Nephron (organoid): ENCODE results near the gene ZEB2.

Experiments
- H3K27ac Mint-ChIP-seq, 3 experiments: 2 replicates each; pipeline ENCODE4 v1.8.0; 2020; ENCODE audit warnings: mixed read lengths in 3 of 3, mild to moderate bottlenecking in 2 of 3, moderate library complexity in 1 of 3
- H3K27me3 Mint-ChIP-seq: 2 replicates; pipeline ENCODE4 v1.8.0; 2021; ENCODE audit warnings: low read depth, mild to moderate bottlenecking, moderate library complexity, mixed read lengths
- H3K36me3 Mint-ChIP-seq: 2 replicates; pipeline ENCODE4 v1.8.0; 2020; ENCODE audit warnings: low read depth, mixed read lengths
- H3K4me1 Mint-ChIP-seq: 2 replicates; pipeline ENCODE4 v1.8.0; 2020; ENCODE audit warnings: mixed read lengths
- H3K4me3 Mint-ChIP-seq, 3 experiments: 2 replicates each; pipeline ENCODE4 v1.8.0; 2020; ENCODE audit warnings: mild to moderate bottlenecking in 3 of 3, mixed read lengths in 3 of 3, moderate library complexity in 2 of 3
- H3K9me3 Mint-ChIP-seq: 2 replicates; pipeline ENCODE4 v1.8.0; 2020; ENCODE audit warnings: mixed read lengths
- TF ChIP-seq, protein P1 (sequence below), 3 experiments: fragments of 200-600 bp; sonication (generic); IDR thresholded peaks; one replicate each; pipeline ENCODE4 v1.5.0; 2021; ENCODE audit warnings: antibody characterized with exemption in 3 of 3; ENCODE audit not compliant: unreplicated experiment in 3 of 3

Gene ZEB2

DNA sequence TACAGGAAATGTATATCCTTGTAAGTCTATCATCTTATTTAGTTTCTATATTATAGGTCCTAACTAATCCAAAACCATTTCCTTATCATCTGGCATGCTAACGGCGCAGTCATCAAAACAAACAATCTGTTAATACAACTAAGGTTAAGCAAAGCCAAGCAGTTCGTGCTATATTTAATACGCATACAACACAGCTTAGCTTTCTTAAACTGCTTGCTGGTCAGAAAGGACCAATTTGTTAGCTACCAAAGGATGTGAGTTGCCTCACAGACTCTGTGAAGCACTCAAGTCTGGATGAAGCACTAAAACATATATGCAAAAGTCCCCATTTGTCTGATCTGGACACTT lies 67.0 kb downstream of the ZEB2 start:
- no peaks in the 10 kb centered on the region for H3K27me3 Mint-ChIP-seq
- peaks cover 4% of the 10 kb centered on the region for H3K36me3 Mint-ChIP-seq
- peak overlapping the region; percentile 91 to 95 (median 93) for H3K27ac Mint-ChIP-seq
- no peaks in the 10 kb centered on the region for H3K9me3 Mint-ChIP-seq
- peaks cover 87% of the 10 kb centered on the region for H3K4me1 Mint-ChIP-seq
- peak overlapping the region; percentile 69 to 80 (median 70) for H3K4me3 Mint-ChIP-seq
- TF ChIP-seq, protein P1, sequence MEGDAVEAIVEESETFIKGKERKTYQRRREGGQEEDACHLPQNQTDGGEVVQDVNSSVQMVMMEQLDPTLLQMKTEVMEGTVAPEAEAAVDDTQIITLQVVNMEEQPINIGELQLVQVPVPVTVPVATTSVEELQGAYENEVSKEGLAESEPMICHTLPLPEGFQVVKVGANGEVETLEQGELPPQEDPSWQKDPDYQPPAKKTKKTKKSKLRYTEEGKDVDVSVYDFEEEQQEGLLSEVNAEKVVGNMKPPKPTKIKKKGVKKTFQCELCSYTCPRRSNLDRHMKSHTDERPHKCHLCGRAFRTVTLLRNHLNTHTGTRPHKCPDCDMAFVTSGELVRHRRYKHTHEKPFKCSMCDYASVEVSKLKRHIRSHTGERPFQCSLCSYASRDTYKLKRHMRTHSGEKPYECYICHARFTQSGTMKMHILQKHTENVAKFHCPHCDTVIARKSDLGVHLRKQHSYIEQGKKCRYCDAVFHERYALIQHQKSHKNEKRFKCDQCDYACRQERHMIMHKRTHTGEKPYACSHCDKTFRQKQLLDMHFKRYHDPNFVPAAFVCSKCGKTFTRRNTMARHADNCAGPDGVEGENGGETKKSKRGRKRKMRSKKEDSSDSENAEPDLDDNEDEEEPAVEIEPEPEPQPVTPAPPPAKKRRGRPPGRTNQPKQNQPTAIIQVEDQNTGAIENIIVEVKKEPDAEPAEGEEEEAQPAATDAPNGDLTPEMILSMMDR (IDR thresholded peaks at IDR 0.05; ENCODE audit: unreplicated experiment in 3 of 3) = no peak

DNA sequence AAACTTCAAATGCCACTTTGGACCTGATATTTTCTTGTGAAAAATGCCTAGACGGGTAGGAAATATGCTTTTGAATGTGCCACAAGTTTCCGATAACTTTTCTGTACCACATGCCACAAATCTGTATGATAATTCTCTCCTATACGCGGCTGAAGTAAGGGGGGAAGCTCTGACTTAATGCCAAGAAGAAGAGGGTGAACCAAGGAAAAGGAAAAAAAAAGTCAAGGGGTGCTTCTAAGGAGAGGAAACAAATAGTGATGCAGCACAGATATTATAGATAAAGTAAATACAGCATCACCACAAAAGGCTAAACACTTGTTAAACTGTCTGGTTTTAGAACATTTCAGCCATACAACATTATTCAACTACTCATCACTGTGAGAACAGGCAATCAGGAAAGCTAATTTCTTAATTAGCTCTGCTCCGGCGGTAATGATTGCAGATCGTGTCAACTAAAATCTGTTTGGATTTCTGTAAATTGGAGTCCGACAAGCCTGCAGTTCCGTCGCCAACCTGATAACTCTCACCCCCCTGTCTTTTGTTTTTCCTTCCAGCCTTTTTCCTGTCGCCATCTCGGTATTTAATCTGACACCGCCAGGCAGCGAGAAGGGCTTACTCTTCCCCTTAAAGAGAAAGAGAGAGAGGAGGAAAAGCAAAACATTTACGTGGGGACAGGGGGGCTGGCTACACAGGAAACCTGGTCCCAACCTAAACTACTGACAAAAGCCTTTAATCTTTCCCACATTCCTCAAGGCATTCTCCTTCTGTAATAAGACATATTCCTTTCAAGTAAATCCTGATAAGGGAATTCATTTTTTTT lies 67.5 kb downstream of the ZEB2 start:
- TF ChIP-seq, protein P1 (IDR thresholded peaks at IDR 0.05; ENCODE audit: unreplicated experiment in 3 of 3) = peak in 2 of 3 experiments; percentile 17 to 35
- H3K4me1 Mint-ChIP-seq = peaks cover 83% of the 10 kb centered on the region
- no peaks in the 10 kb centered on the region for H3K27me3 Mint-ChIP-seq

DNA sequence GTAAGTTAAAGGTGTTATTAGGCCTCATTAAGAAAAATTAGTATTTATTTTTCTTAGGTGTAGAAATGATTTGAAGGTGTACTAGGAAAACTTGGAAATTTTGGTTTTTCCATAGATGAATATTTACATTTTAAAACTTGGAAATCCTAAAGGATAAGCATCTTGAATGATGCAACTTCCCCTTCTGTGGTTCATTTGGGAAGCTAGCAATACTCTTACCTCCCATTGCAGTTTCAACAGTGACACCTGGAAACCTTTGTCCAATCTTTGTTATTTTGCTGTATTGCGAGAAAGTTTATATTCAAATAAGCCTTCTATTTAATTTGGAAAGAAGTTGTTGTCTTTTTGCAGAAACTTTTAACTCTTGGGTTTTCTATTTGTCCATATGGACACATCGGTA lies 68.5 kb downstream of the ZEB2 start:
- H3K27ac Mint-ChIP-seq = peak overlapping the region; percentile 91 to 95 (median 93)
- H3K27me3 Mint-ChIP-seq = no peaks in the 10 kb centered on the region
- H3K4me1 Mint-ChIP-seq = peaks cover 78% of the 10 kb centered on the region
- peaks cover 13% of the 10 kb centered on the region for H3K36me3 Mint-ChIP-seq
- H3K4me3 Mint-ChIP-seq = no peak overlapping the region
- H3K9me3 Mint-ChIP-seq = no peaks in the 10 kb centered on the region
- TF ChIP-seq, protein P1 (IDR thresholded peaks at IDR 0.05; ENCODE audit: unreplicated experiment in 3 of 3) = no peak

More for the DNA sequence above, 67.5 kb downstream of the ZEB2 start:
- Mint-ChIP-seq H3K9me3 (no peaks in the 10 kb centered on the region), H3K4me3 (peak overlapping the region; percentile 69 to 80 (median 70)), H3K27ac (peak overlapping the region; percentile 91 to 95 (median 93)), H3K36me3 (peaks cover 6% of the 10 kb centered on the region)

DNA sequence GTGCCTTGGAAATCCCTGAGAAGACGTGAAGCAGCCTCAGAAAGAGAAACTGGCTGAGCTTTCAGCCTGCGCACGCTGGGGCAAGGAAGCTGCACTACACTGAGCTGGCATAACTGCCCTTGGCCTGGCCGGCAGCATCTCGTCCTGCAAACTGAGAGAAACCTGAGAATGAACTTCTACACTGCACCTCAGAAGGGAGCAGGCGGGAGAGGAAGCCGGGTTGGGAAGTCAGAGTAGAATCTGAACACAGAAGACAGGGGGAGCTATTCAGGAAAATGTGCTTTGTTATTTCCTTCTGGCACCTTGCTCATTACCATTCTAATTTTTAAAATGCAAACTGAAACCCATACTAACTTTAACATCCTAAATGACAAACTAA lies 70.9 kb downstream of the ZEB2 start:
- Mint-ChIP-seq H3K9me3 (no peaks in the 10 kb centered on the region), H3K4me3 (peak overlapping the region in 2 of 3 experiments; percentile 13 to 17), H3K4me1 (peaks cover 78% of the 10 kb centered on the region), H3K36me3 (peaks cover 20% of the 10 kb centered on the region), H3K27ac (peak overlapping the region; percentile 67 to 82 (median 79)), H3K27me3 (no peaks in the 10 kb centered on the region)
- TF ChIP-seq, protein P1 (IDR thresholded peaks at IDR 0.05; ENCODE audit: unreplicated experiment in 3 of 3) = peak; percentile 34 to 47 (median 37)

DNA sequence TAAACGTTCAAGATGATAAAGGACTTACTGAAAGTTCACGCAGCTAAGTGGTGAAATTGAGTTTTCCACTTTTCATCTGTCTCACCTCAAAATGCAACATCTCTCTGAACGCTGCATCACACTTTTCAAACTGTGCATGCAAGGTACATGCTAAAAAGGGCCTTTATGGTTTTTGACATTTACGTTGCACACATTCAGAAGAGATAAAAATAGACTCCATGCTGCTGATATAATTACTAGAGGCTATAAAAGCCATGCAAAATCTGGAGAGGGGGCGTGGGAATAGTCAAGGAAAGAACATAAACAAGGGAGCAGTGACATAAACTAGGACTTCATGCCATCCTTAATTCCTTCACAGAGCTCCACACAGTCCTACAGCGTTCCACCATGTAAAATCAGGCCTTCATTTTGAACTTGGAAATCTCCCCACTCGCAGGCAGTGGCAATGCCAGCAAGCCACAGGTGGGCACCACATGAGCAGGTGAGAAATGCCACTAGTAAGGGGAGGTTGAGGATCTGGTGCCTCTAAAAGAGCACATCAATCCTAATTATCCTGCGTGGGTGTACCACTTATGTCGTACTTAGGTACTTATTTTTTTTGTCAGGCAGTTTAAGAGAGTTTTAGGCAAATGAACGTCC lies 71.4 kb downstream of the ZEB2 start:
- H3K27me3 Mint-ChIP-seq = no peaks in the 10 kb centered on the region
- TF ChIP-seq, protein P1 (IDR thresholded peaks at IDR 0.05; ENCODE audit: unreplicated experiment in 3 of 3) = no peak
- H3K9me3 Mint-ChIP-seq = no peaks in the 10 kb centered on the region
- peak overlapping the region; percentile 67 to 82 (median 79) for H3K27ac Mint-ChIP-seq
- H3K4me3 Mint-ChIP-seq = peak overlapping the region in 2 of 3 experiments; percentile 13 to 17
- peaks cover 78% of the 10 kb centered on the region for H3K4me1 Mint-ChIP-seq
- peaks cover 20% of the 10 kb centered on the region for H3K36me3 Mint-ChIP-seq
